NCI-H187 (cell line): ENCODE measurements around the gene DSCAM.

Experiments
- DNase-seq, 2 experiments: peaks; one replicate each; lab custom pipeline; 2025; lab: John Stamatoyannopoulos, UW

Gene DSCAM

GRCh38 chr21:39980241-39980820, 866.6 kb downstream of the DSCAM start:
- no peak for DNase-seq

- no peak for DNase-seq
Measured at GRCh38 chr21:39979321-39979720, 867.6 kb downstream of the DSCAM start.

GRCh38 chr21:39976800-39977199, 870.2 kb downstream of the DSCAM start:
- DNase-seq, result no peak

GRCh38 chr21:39972976-39973770, 873.8 kb downstream of the DSCAM start:
- DNase-seq, result no peak

GRCh38 chr21:39972471-39972870, 874.5 kb downstream of the DSCAM start:
- DNase-seq, result no peak

- DNase-seq, result no peak
Measured at GRCh38 chr21:39971956-39972355, 875.0 kb downstream of the DSCAM start.

GRCh38 chr21:39969691-39970364, 877.1 kb downstream of the DSCAM start:
- DNase-seq, result no peak

- DNase-seq, result no peak
Measured at GRCh38 chr21:39968010-39968409, 878.9 kb downstream of the DSCAM start.

- no peak for DNase-seq
Measured at GRCh38 chr21:39966786-39967185, 880.2 kb downstream of the DSCAM start.

GRCh38 chr21:39965026-39965425, 881.9 kb downstream of the DSCAM start:
- no peak for DNase-seq

GRCh38 chr21:39961251-39961650, 885.7 kb downstream of the DSCAM start:
- DNase-seq, result no peak
